ENCODE measurements around the gene ZFHX2.

The ZFHX2 gene

DNA sequence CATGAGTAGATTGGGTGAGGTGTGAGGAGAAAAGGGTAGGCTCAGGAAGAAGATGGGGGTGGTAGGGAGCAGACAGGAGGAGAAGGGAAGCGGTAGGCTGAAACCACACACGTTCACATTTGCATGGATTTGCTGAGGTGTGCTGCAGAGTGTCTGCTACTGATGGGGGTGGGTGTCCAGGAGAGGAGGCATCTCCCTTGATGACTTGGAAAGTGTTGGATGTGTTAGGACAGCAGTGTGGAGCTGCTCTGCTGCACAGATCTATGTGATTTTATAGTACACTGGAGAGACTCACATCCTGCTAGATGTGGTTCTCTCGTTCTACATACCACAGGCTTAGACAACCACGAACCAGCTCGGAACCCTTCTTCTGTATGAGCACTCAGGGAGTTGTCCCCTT is 9.3 kb downstream of the ZFHX2 start:
- Histone ChIP-seq H3K9ac (ENCODE audit: low read length) (no peak overlapping the region), H3K4me1 (ENCODE audit: insufficient read depth, low read length, severe bottlenecking) (peaks cover 6% of the 10 kb centered on the region)
- TF ChIP-seq, protein P1, sequence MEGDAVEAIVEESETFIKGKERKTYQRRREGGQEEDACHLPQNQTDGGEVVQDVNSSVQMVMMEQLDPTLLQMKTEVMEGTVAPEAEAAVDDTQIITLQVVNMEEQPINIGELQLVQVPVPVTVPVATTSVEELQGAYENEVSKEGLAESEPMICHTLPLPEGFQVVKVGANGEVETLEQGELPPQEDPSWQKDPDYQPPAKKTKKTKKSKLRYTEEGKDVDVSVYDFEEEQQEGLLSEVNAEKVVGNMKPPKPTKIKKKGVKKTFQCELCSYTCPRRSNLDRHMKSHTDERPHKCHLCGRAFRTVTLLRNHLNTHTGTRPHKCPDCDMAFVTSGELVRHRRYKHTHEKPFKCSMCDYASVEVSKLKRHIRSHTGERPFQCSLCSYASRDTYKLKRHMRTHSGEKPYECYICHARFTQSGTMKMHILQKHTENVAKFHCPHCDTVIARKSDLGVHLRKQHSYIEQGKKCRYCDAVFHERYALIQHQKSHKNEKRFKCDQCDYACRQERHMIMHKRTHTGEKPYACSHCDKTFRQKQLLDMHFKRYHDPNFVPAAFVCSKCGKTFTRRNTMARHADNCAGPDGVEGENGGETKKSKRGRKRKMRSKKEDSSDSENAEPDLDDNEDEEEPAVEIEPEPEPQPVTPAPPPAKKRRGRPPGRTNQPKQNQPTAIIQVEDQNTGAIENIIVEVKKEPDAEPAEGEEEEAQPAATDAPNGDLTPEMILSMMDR (IDR thresholded peaks at IDR 0.05; ENCODE audit: low read length) = no peak
- TF ChIP-seq EZH2 (IDR thresholded peaks at IDR 0.05; ENCODE audit: borderline replicate concordance, low read length) = no peak

DNA sequence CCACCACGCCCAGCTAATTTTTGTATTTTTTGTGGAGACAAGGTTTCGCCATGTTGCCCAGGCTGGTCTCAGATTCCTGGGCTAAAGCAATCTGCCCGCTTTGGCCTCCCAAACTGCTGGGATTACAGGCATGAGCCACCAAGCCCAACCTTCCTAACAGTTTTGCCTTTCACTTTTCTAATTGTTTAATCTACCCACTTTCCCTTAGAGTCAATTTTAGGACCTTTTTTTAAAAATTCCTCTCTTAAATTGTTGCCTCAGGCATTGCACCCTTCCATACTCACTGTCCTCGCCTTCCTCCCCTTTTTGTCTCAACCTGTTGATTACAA is 11.5 kb downstream of the ZFHX2 start:
- Histone ChIP-seq H4K20me1 (ENCODE audit: insufficient read depth, low read length) (no peaks in the 10 kb centered on the region), H3K36me3 (ENCODE audit: insufficient read depth, low read length) (no peaks in the 10 kb centered on the region), H3K9me2 (ENCODE audit: low read depth, low read length) (no peaks in the 10 kb centered on the region), H3F3A (ENCODE audit: insufficient read depth, low read length) (no peaks in the 10 kb centered on the region), H3K4me1 (ENCODE audit: insufficient read depth, low read length, severe bottlenecking) (peaks cover 6% of the 10 kb centered on the region), H3K9ac (ENCODE audit: low read length) (no peak overlapping the region), H3K79me2 (ENCODE audit: insufficient read depth, low read length) (no peaks in the 10 kb centered on the region), H3K27me3 (ENCODE audit: insufficient read depth, low read length) (no peaks in the 10 kb centered on the region), H3K4me2 (ENCODE audit: low read length) (no peak overlapping the region), H3K4me3 (ENCODE audit: low read depth, low read length, poor library complexity, severe bottlenecking) (no peak overlapping the region), H3K9me3 (ENCODE audit: low read length) (no peaks in the 10 kb centered on the region), H3K27ac (ENCODE audit: low read depth, low read length, poor library complexity, severe bottlenecking) (no peak overlapping the region), H2AFZ (ENCODE audit: low read length) (no peak overlapping the region)
- TF ChIP-seq, protein P1 (IDR thresholded peaks at IDR 0.05; ENCODE audit: low read length) = no peak
- no peak for TF ChIP-seq EZH2 (IDR thresholded peaks at IDR 0.05; ENCODE audit: borderline replicate concordance, low read length)

More for the DNA sequence above, 9.3 kb downstream of the ZFHX2 start:
- Histone ChIP-seq H3K9me2 (ENCODE audit: low read depth, low read length) (no peaks in the 10 kb centered on the region), H3K79me2 (ENCODE audit: insufficient read depth, low read length) (no peaks in the 10 kb centered on the region), H4K20me1 (ENCODE audit: insufficient read depth, low read length) (no peaks in the 10 kb centered on the region), H3K27ac (ENCODE audit: low read depth, low read length, poor library complexity, severe bottlenecking) (no peak overlapping the region), H3K9me3 (ENCODE audit: low read length) (no peaks in the 10 kb centered on the region), H3K27me3 (ENCODE audit: insufficient read depth, low read length) (no peaks in the 10 kb centered on the region), H2AFZ (ENCODE audit: low read length) (no peak overlapping the region), H3F3A (ENCODE audit: insufficient read depth, low read length) (no peaks in the 10 kb centered on the region), H3K4me2 (ENCODE audit: low read length) (no peak overlapping the region), H3K4me3 (ENCODE audit: low read depth, low read length, poor library complexity, severe bottlenecking) (no peak overlapping the region), H3K36me3 (ENCODE audit: insufficient read depth, low read length) (no peaks in the 10 kb centered on the region)

DNA sequence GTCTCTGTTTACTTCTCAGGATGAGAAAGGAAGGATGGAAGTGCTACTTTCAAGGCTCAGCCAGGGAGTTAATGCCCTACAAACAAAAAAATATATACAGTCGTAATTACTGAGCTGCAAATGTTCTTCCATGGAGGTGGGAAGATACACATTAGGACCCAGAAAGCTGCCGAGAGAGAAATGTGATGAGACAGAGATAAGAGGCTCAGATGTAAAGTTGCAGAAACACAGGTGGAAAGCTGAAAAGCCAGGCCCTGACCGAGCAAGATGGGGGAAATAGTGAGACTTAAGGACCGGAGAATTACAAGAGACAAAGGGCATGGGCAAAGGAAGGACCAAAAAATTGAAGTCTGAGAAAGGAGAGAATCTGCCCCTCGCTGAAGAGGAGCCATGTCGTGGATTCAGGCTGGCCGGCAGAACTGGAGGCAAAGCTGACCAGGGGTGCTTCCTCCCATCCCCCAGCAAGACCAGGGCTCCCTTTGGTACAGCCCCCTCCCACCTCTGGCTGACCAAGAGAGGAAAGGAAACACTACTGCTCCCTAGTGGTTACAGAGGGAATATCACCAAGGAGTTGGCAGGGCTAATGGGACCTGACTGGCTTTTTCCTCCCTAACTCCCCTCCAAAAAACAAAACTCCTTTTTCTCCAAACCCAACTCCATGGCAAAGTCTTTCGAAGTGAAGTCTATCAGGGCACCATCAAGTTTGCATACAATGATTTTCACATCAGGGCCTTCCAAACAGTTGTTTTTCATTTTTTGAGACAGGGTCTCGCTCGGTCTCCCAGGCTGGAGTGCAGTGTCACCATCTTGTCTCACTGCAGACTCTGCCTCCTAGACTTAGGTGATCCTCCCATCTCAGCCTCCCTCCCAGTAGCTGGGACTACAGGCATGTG is 12.1 kb downstream of the ZFHX2 start:
- Histone ChIP-seq H3K9ac (ENCODE audit: low read length) (no peak overlapping the region), H3K4me2 (ENCODE audit: low read length) (no peak overlapping the region), H3K9me3 (ENCODE audit: low read length) (no peaks in the 10 kb centered on the region), H3K9me2 (ENCODE audit: low read depth, low read length) (no peaks in the 10 kb centered on the region), H3K4me3 (ENCODE audit: low read depth, low read length, poor library complexity, severe bottlenecking) (no peak overlapping the region), H4K20me1 (ENCODE audit: insufficient read depth, low read length) (no peaks in the 10 kb centered on the region), H3F3A (ENCODE audit: insufficient read depth, low read length) (no peaks in the 10 kb centered on the region), H3K27ac (ENCODE audit: low read depth, low read length, poor library complexity, severe bottlenecking) (no peak overlapping the region), H3K36me3 (ENCODE audit: insufficient read depth, low read length) (no peaks in the 10 kb centered on the region), H3K27me3 (ENCODE audit: insufficient read depth, low read length) (no peaks in the 10 kb centered on the region), H3K4me1 (ENCODE audit: insufficient read depth, low read length, severe bottlenecking) (no peaks in the 10 kb centered on the region), H2AFZ (ENCODE audit: low read length) (no peak overlapping the region), H3K79me2 (ENCODE audit: insufficient read depth, low read length) (no peaks in the 10 kb centered on the region)
- TF ChIP-seq, protein P1 (IDR thresholded peaks at IDR 0.05; ENCODE audit: low read length) = peak; percentile 68
- no peak for TF ChIP-seq EZH2 (IDR thresholded peaks at IDR 0.05; ENCODE audit: borderline replicate concordance, low read length)
